Measurements from ENCODE around the gene GRIN3B.

GRCh38 chr19:1004204-1004802, 4.1 kb downstream of the GRIN3B start:
- no peak for TF ChIP-seq POLR2AphosphoS5 (IDR thresholded peaks at IDR 0.05; ENCODE audit: borderline replicate concordance, low read depth, low read length)
- TF ChIP-seq EZH2 (IDR thresholded peaks at IDR 0.05), result no peak
- no peak for TF ChIP-seq FOXP2 (optimal IDR thresholded peaks at IDR 0.05; ENCODE audit: control extremely low read depth, extremely low read length, insufficient read depth)

All from SK-N-MC (cell line).